Lung microvascular endothelial cell (primary cell): Measurements from ENCODE around the gene CENPX. TPM values are rescaled to one million over a fixed set of nuclear protein-coding genes. Genes with fewer than 3 reads are reported as not detected.

Experiments used
- DNase-seq, 2 donors: peaks; one replicate each; pipeline versions ENCODE4 v3.0.0 to v3.0.0-alpha.2; 2010; ENCODE audit warnings: low read depth in 2 of 2
- total RNA-seq: library from RNA; depleted of rRNA; stranded (reverse); fragments of >200 nt; gene quantifications from 2 replicates; pipeline ENCODE4 v1.2.1, GENCODE V29; 2014

CENPX gene
- total RNA-seq, 1 donor from 2014 or later, result 31.5 TPM

GRCh38 chr17:82012261-82012639 is 10.4 kb downstream of the CENPX start:
- DNase-seq, result no peak

GRCh38 chr17:82011617-82012187 is 11.0 kb downstream of the CENPX start:
- no peak for DNase-seq

GRCh38 chr17:82010575-82011525 is 11.8 kb downstream of the CENPX start:
- DNase-seq, result no peak

- DNase-seq, result no peak
Observed at GRCh38 chr17:82009413-82009812, 13.3 kb downstream of the CENPX start.

GRCh38 chr17:82008941-82009405 is 13.7 kb downstream of the CENPX start:
- no peak for DNase-seq

GRCh38 chr17:82008258-82008940 is 14.3 kb downstream of the CENPX start:
- DNase-seq, result no peak

- no peak for DNase-seq
Observed at GRCh38 chr17:82007495-82008257, 15.0 kb downstream of the CENPX start.

GRCh38 chr17:82007228-82007494 is 15.5 kb downstream of the CENPX start:
- no peak for DNase-seq

GRCh38 chr17:82006468-82007227 is 16.0 kb downstream of the CENPX start:
- DNase-seq, result no peak

- no peak for DNase-seq
Observed at GRCh38 chr17:82005701-82006348, 16.9 kb downstream of the CENPX start.

GRCh38 chr17:82004517-82005455 is 17.9 kb downstream of the CENPX start:
- no peak for DNase-seq

- peak; percentile 58 to 90 for DNase-seq
Observed at GRCh38 chr17:82003411-82004381, 19.0 kb downstream of the CENPX start.

- DNase-seq, result no peak
Observed at GRCh38 chr17:82001571-82002056, 21.1 kb downstream of the CENPX start.

- no peak for DNase-seq
Observed at GRCh38 chr17:82000803-82001570, 21.7 kb downstream of the CENPX start.

- DNase-seq, result no peak
Observed at GRCh38 chr17:81999976-82000802, 22.5 kb downstream of the CENPX start.

- no peak for DNase-seq
Observed at GRCh38 chr17:81999587-81999975, 23.1 kb downstream of the CENPX start.
